Measurements from ENCODE around the gene ACKR4. TPM values are rescaled to one million over a fixed set of nuclear protein-coding genes. Genes with fewer than 3 reads are reported as not detected.
A peak's percentile ranks its signal among the peaks of the same experiment; 100 is the strongest.
"Not testable (repeated sequence)": the region's sequence is repeated elsewhere in the genome, so short reads cannot be mapped to it uniquely, and the experiment has no call there.

Gene ACKR4
- total RNA-seq (2014; rRNA removed; shearing (Covaris generic)): 0.18 TPM in 1 of 2 replicates, not detected in the other

GRCh38 chr3:132596816-132597433 is at the start of gene ACKR4:
Gene ACKR4 (plus strand): TSS chr3:132597270. CDS start chr3:132600398, 3,128 bp downstream.
- H3K4me3 ChIP-seq: no peak within 1 kb of the TSS
- no peaks in the 10 kb centered on the region for H3K27me3 ChIP-seq (replicated peaks)
- no peaks in the 10 kb centered on the region for H3K36me3 ChIP-seq
- H3K4me1 ChIP-seq (replicated peaks): peaks cover 32% of the 10 kb centered on the region
- no peak within 1 kb of the TSS for H3K27ac ChIP-seq
- DNase-seq (ENCODE audit: low read depth in 1 of 2, low spot score in 2 of 2): no peak
- no peaks in the 10 kb centered on the region for H3K9me3 ChIP-seq (replicated peaks)

- H3K9me3 ChIP-seq (replicated peaks): no peaks in the 10 kb centered on the region
- peaks cover 17% of the 10 kb centered on the region for H3K4me1 ChIP-seq (replicated peaks)
- H3K27me3 ChIP-seq (replicated peaks): no peaks in the 10 kb centered on the region
- H3K27ac ChIP-seq: no peak overlapping the region
- H3K4me3 ChIP-seq: no peak overlapping the region
- H3K36me3 ChIP-seq: no peaks in the 10 kb centered on the region
- DNase-seq (ENCODE audit: low read depth in 1 of 2, low spot score in 2 of 2): no peak
Observed at GRCh38 chr3:132549169-132549568, 47.9 kb upstream of the ACKR4 start.

- peak in 1 of 2 experiments; percentile 11 for DNase-seq (ENCODE audit: low read depth in 1 of 2, low spot score in 2 of 2)
- Histone ChIP-seq H3K27me3 (replicated peaks) (no peaks in the 10 kb centered on the region), H3K36me3 (no peaks in the 10 kb centered on the region), H3K27ac (no peak overlapping the region), H3K9me3 (replicated peaks) (no peaks in the 10 kb centered on the region), H3K4me1 (replicated peaks) (peaks cover 26% of the 10 kb centered on the region), H3K4me3 (no peak overlapping the region)
Observed at GRCh38 chr3:132549890-132550578, 47.0 kb upstream of the ACKR4 start.

- H3K9me3 ChIP-seq (replicated peaks): no peaks in the 10 kb centered on the region
- no peak overlapping the region for H3K27ac ChIP-seq
- H3K27me3 ChIP-seq (replicated peaks): no peaks in the 10 kb centered on the region
- no peak overlapping the region for H3K4me3 ChIP-seq
- peaks cover 29% of the 10 kb centered on the region for H3K4me1 ChIP-seq (replicated peaks)
- no peak for DNase-seq (ENCODE audit: low read depth in 1 of 2, low spot score in 2 of 2)
- H3K36me3 ChIP-seq: no peaks in the 10 kb centered on the region
Observed at GRCh38 chr3:132550579-132551305, 46.3 kb upstream of the ACKR4 start.

- H3K4me3 ChIP-seq: no peak overlapping the region
- no peak overlapping the region for H3K27ac ChIP-seq
- H3K4me1 ChIP-seq (replicated peaks): peaks cover 29% of the 10 kb centered on the region
- no peaks in the 10 kb centered on the region for H3K9me3 ChIP-seq (replicated peaks)
- no peaks in the 10 kb centered on the region for H3K27me3 ChIP-seq (replicated peaks)
- no peaks in the 10 kb centered on the region for H3K36me3 ChIP-seq
- DNase-seq (ENCODE audit: low read depth in 1 of 2, low spot score in 2 of 2): no peak
Observed at GRCh38 chr3:132553826-132554225, 43.2 kb upstream of the ACKR4 start.

- H3K36me3 ChIP-seq: no peaks in the 10 kb centered on the region
- H3K4me1 ChIP-seq (replicated peaks): peaks cover 29% of the 10 kb centered on the region
- no peaks in the 10 kb centered on the region for H3K27me3 ChIP-seq (replicated peaks)
- DNase-seq (ENCODE audit: low read depth in 1 of 2, low spot score in 2 of 2): peak; percentile 59 to 69
- H3K27ac ChIP-seq: no peak overlapping the region
- no peak overlapping the region for H3K4me3 ChIP-seq
- H3K9me3 ChIP-seq (replicated peaks): no peaks in the 10 kb centered on the region
Observed at GRCh38 chr3:132554437-132554836, 42.6 kb upstream of the ACKR4 start.

GRCh38 chr3:132555306-132556035 is 41.6 kb upstream of the ACKR4 start:
- Histone ChIP-seq H3K36me3 (no peaks in the 10 kb centered on the region), H3K27me3 (replicated peaks) (no peaks in the 10 kb centered on the region), H3K27ac (no peak overlapping the region), H3K4me1 (replicated peaks) (peaks cover 21% of the 10 kb centered on the region), H3K9me3 (replicated peaks) (no peaks in the 10 kb centered on the region), H3K4me3 (no peak overlapping the region)
- no peak for DNase-seq (ENCODE audit: low read depth in 1 of 2, low spot score in 2 of 2)

- not testable (repeated sequence) for H3K4me3 ChIP-seq; H3K9me3 ChIP-seq (replicated peaks); H3K27ac ChIP-seq; H3K36me3 ChIP-seq; DNase-seq (ENCODE audit: low read depth in 1 of 2, low spot score in 2 of 2); H3K27me3 ChIP-seq (replicated peaks)
- H3K4me1 ChIP-seq (replicated peaks): peaks cover 18% of the 10 kb centered on the region
Observed at GRCh38 chr3:132556036-132556386, 41.1 kb upstream of the ACKR4 start.

- Histone ChIP-seq H3K27me3 (replicated peaks) (no peaks in the 10 kb centered on the region), H3K9me3 (replicated peaks) (no peaks in the 10 kb centered on the region), H3K36me3 (no peaks in the 10 kb centered on the region), H3K27ac (no peak overlapping the region), H3K4me3 (no peak overlapping the region), H3K4me1 (replicated peaks) (peaks cover 18% of the 10 kb centered on the region)
- DNase-seq (ENCODE audit: low read depth in 1 of 2, low spot score in 2 of 2): no peak
Observed at GRCh38 chr3:132556508-132557159, 40.4 kb upstream of the ACKR4 start.

- Histone ChIP-seq H3K27ac (no peak overlapping the region), H3K9me3 (replicated peaks) (no peaks in the 10 kb centered on the region), H3K27me3 (replicated peaks) (no peaks in the 10 kb centered on the region), H3K4me3 (no peak overlapping the region), H3K36me3 (no peaks in the 10 kb centered on the region), H3K4me1 (replicated peaks) (no peaks in the 10 kb centered on the region)
- no peak for DNase-seq (ENCODE audit: low read depth in 1 of 2, low spot score in 2 of 2)
Observed at GRCh38 chr3:132561003-132561402, 36.1 kb upstream of the ACKR4 start.

GRCh38 chr3:132563420-132564069 is 33.5 kb upstream of the ACKR4 start:
- Histone ChIP-seq H3K36me3 (no peaks in the 10 kb centered on the region), H3K4me3 (no peak overlapping the region), H3K9me3 (replicated peaks) (no peaks in the 10 kb centered on the region), H3K4me1 (replicated peaks) (no peaks in the 10 kb centered on the region), H3K27ac (no peak overlapping the region), H3K27me3 (replicated peaks) (no peaks in the 10 kb centered on the region)
- no peak for DNase-seq (ENCODE audit: low read depth in 1 of 2, low spot score in 2 of 2)

- H3K4me1 ChIP-seq (replicated peaks): no peaks in the 10 kb centered on the region
- no peaks in the 10 kb centered on the region for H3K36me3 ChIP-seq
- no peak overlapping the region for H3K27ac ChIP-seq
- no peak overlapping the region for H3K4me3 ChIP-seq
- H3K9me3 ChIP-seq (replicated peaks): no peaks in the 10 kb centered on the region
- no peak for DNase-seq (ENCODE audit: low read depth in 1 of 2, low spot score in 2 of 2)
- H3K27me3 ChIP-seq (replicated peaks): no peaks in the 10 kb centered on the region
Observed at GRCh38 chr3:132564070-132564465, 33.0 kb upstream of the ACKR4 start.

GRCh38 chr3:132568422-132568821 is 28.6 kb upstream of the ACKR4 start:
- Histone ChIP-seq H3K4me3 (no peak overlapping the region), H3K4me1 (replicated peaks) (no peaks in the 10 kb centered on the region), H3K9me3 (replicated peaks) (no peaks in the 10 kb centered on the region; the same call in 1 of the 2 replicates), H3K27me3 (replicated peaks) (no peaks in the 10 kb centered on the region), H3K36me3 (no peaks in the 10 kb centered on the region), H3K27ac (no peak overlapping the region)
- DNase-seq (ENCODE audit: low read depth in 1 of 2, low spot score in 2 of 2): no peak

All from SJSA1 (cell line).